ENCODE results near the gene PTAFR.

GRCh38 chr1:28163496-28164161, 12.9 kb downstream of the PTAFR start:
- TF ChIP-seq EP300 (IDR thresholded peaks at IDR 0.05; ENCODE audit: low read depth) (no peak), POLR2AphosphoS5 (IDR thresholded peaks at IDR 0.05) (no peak), POLR2A (IDR thresholded peaks at IDR 0.05) (no peak), CTCF (IDR thresholded peaks at IDR 0.05) (no peak)
